Endothelial cell of umbilical vein (primary cell): ENCODE measurements around the gene ZNF24. TPM values are rescaled to one million over a fixed set of nuclear protein-coding genes. Genes with fewer than 3 reads are reported as not detected.

ENCODE experiments used
- BruUV-seq: library from RNA; stranded (reverse); fragments of 400-500 nt; replicated peaks from 2 replicates; lab custom pipeline; 2021; lab: Mats Ljungman, UMichigan
- CTCF ChIA-PET: fragments of 300-600, 350-600 bp; sonication (Branson Sonifier 250); formaldehyde crosslinking; loops from one replicate; lab custom pipeline; 2021; ENCODE audit warnings: antibody characterized with exemption, inconsistent platforms; lab: Charles Lee
- POLR2A ChIA-PET: fragments of 300-600, 350-600 bp; sonication (Branson Sonifier 250); formaldehyde crosslinking; loops from one replicate; lab custom pipeline; 2021; ENCODE audit warnings: antibody characterized with exemption, inconsistent platforms; lab: Charles Lee
- DNase-seq: peaks from one replicate; pipeline ENCODE4 v3.0.0-alpha.2; 2011; ENCODE audit warnings: low read depth, low spot score
- FAIRE-seq: peaks from 2 replicates; lab custom pipeline; 2011; peaks lifted over from hg19 to GRCh38; lab: Jason Lieb, UNC
- H2AFZ ChIP-seq: 2 replicates; pipeline ENCODE4 v1.6.0; 2012; ENCODE audit warnings: low read depth, low read length, control low read depth, inconsistent platforms
- H3K27ac ChIP-seq: 2 replicates; pipeline ENCODE4 v1.5.1; 2011; ENCODE audit warnings: low read depth, mild to moderate bottlenecking, control low read depth, low read length, moderate library complexity; ENCODE audit not compliant: insufficient read depth
- H3K27me3 ChIP-seq, 2 experiments: 2 replicates each; pipeline versions ENCODE4 v1.6.0 to v1.6.1; 2011; ENCODE audit warnings: low read length in 2 of 2, mixed read lengths in 1 of 2; ENCODE audit not compliant: control insufficient read depth in 2 of 2, insufficient read depth in 2 of 2
- H3K36me3 ChIP-seq, 2 experiments: 2 replicates in 1 of 2; 3 replicates in 1 of 2; pipeline ENCODE4 v1.5.1; 2011; ENCODE audit warnings: low read length in 2 of 2, mild to moderate bottlenecking in 1 of 2, moderate library complexity in 1 of 2; ENCODE audit not compliant: control insufficient read depth in 2 of 2, insufficient read depth in 2 of 2; ENCODE audit errors: extremely low read depth in 1 of 2
- H3K4me1 ChIP-seq: 3 replicates; pipeline ENCODE4 v1.5.1; 2011; ENCODE audit warnings: mild to moderate bottlenecking, low read length; ENCODE audit not compliant: control insufficient read depth, insufficient read depth; ENCODE audit errors: extremely low read depth
- H3K4me2 ChIP-seq: 2 replicates; pipeline ENCODE4 v1.6.1; 2011; ENCODE audit warnings: low read length, control low read depth, mixed read lengths; ENCODE audit not compliant: insufficient read depth
- H3K4me3 ChIP-seq, 3 experiments: fragments of 200-600 bp in 1 of 3; sonication (generic), shearing (Covaris generic) in 1 of 3; replicated peaks in 1 of 3; 2 replicates each; pipeline ENCODE4 v1.5.1; 2011 to 2016; ENCODE audit warnings: control low read depth in 3 of 3, low read length in 3 of 3, mild to moderate bottlenecking in 2 of 3, inconsistent platforms in 1 of 3, low read depth in 1 of 3, moderate library complexity in 1 of 3; ENCODE audit not compliant: insufficient read depth in 1 of 3
- H3K79me2 ChIP-seq: 2 replicates; pipeline ENCODE4 v1.6.0; 2012; ENCODE audit warnings: low read length, inconsistent platforms; ENCODE audit not compliant: control insufficient read depth, insufficient read depth
- H3K9ac ChIP-seq: replicated peaks from 2 replicates; pipeline ENCODE3; 2011; ENCODE audit warnings: low read length, control low read depth; ENCODE audit not compliant: insufficient read depth; ENCODE audit errors: extremely low read depth
- H3K9me1 ChIP-seq: replicated peaks from 3 replicates; pipeline ENCODE4 v1.6.0; 2011; ENCODE audit warnings: mild to moderate bottlenecking, low read length; ENCODE audit not compliant: control insufficient read depth, insufficient read depth; ENCODE audit errors: extremely low read depth
- H3K9me3 ChIP-seq: replicated peaks from 2 replicates; pipeline ENCODE4 v1.5.1; 2012; ENCODE audit warnings: low read length, inconsistent platforms; ENCODE audit not compliant: control insufficient read depth, insufficient read depth
- H4K20me1 ChIP-seq: replicated peaks from 2 replicates; pipeline ENCODE3; 2011; ENCODE audit warnings: mild to moderate bottlenecking, low read length; ENCODE audit not compliant: control insufficient read depth, insufficient read depth; ENCODE audit errors: extremely low read depth
- EZH2 ChIP-seq: IDR thresholded peaks from 2 replicates; pipeline ENCODE4 v1.6.1; 2012; ENCODE audit warnings: borderline replicate concordance, low read depth, mild to moderate bottlenecking, moderate library complexity, low read length, inconsistent platforms; ENCODE audit not compliant: severe bottlenecking
- FOS ChIP-seq: IDR thresholded peaks from 2 replicates; pipeline ENCODE4 v1.6.1; 2011; ENCODE audit warnings: mild to moderate bottlenecking, low read length, moderate library complexity, borderline replicate concordance; ENCODE audit not compliant: insufficient read depth
- GATA2 ChIP-seq: IDR thresholded peaks from 2 replicates; pipeline ENCODE4 v1.7.0; 2011; ENCODE audit warnings: low read depth, mild to moderate bottlenecking, moderate library complexity, mixed read lengths, low read length; ENCODE audit not compliant: insufficient read length, insufficient read depth
- JUN ChIP-seq: IDR thresholded peaks from 2 replicates; pipeline ENCODE4 v1.6.1; 2011; ENCODE audit warnings: borderline replicate concordance, low read depth; ENCODE audit not compliant: insufficient read length, insufficient read depth
- POLR2A ChIP-seq: IDR thresholded peaks from 2 replicates; pipeline ENCODE4 v1.6.1; 2012; ENCODE audit warnings: low read depth, mild to moderate bottlenecking, control low read depth, low read length
- POLR2AphosphoS5 ChIP-seq: IDR thresholded peaks from 2 replicates; pipeline ENCODE4 v1.6.1; 2012; ENCODE audit warnings: low read depth, mild to moderate bottlenecking, control low read depth, low read length, moderate library complexity; ENCODE audit not compliant: insufficient read depth
- dilution Hi-C: fragments of 300-500 bp; cut with MboI; formaldehyde crosslinking; loops from one replicate; pipeline ENCODE4 v1.15.0; 2019; ENCODE audit warnings: low sequenced_read_pairs; ENCODE audit not compliant: extremely low pct_ligation_motif_present
- intact Hi-C: fragments of 100-400 bp; cut with micrococcal nuclease; formaldehyde crosslinking; loops from one replicate; pipeline ENCODE4 v1.10.0; 2022
- polyA plus RNA-seq, 4 experiments: library from polyadenylated mRNA; depleted of rRNA in 3 of 4; stranded (reverse) in 3 of 4; unstranded in 1 of 4; fragments of >200 nt; gene quantifications; 2 replicates each; pipeline versions ENCODE4 v1.2.1 to v1.2.3, GENCODE V29; 2011 to 2012; ENCODE audit warnings: missing spikeins in 1 of 4
- total RNA-seq: library from RNA; stranded (reverse); gene quantifications from 2 replicates; pipeline ENCODE4 v1.2.3, GENCODE V29; 2021
- TF ChIP-seq, protein P1 (sequence below), 2 donors: IDR thresholded peaks; 1 replicate in 1 of 2; 2 replicates in 1 of 2; pipeline ENCODE4 v1.5.1; 2011; ENCODE audit warnings: low read length in 2 of 2, mild to moderate bottlenecking in 2 of 2, moderate library complexity in 2 of 2, control low read depth in 1 of 2, inconsistent platforms in 1 of 2, low read depth in 1 of 2; ENCODE audit not compliant: insufficient read depth in 1 of 2; ENCODE audit errors: extremely low read depth in 1 of 2
- TF ChIP-seq, protein P2 (sequence below): IDR thresholded peaks from 2 replicates; pipeline ENCODE4 v1.6.1; 2011; ENCODE audit not compliant: insufficient read depth, insufficient read length

Gene ZNF24
- total and polyA plus RNA-seq, 2 donors (not counting 3 experiments of a cell fraction or from before 2014, with no cell fraction given), result 10.3 to 40.2 TPM

DNA sequence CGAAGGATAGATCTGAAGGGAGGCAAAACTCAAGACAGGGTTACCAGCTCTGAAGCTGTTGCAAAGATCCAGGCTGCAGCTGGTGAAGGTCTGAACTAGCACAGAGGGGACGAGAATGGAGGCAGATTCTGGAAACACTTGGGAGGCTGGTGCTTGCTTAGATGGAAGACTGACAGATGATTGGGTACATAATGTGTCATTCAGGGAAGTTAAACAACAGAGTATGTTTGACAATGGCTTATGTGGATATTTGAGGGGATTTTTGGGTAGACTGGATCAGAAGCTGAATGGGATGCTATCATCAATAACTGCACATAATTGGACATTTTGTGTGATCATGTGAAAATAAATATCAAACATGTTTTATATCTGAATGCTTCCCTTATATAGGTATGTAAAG is 35.2 kb upstream of the ZNF24 start:
- Histone ChIP-seq H3K4me1 (peaks cover 7% of the 10 kb centered on the region), H3K27me3 (peaks cover 5% of the 10 kb centered on the region in 2 experiments), H3K9me3 (no peaks in the 10 kb centered on the region), H3K4me3 (no peak overlapping the region), H4K20me1 (no peaks in the 10 kb centered on the region), H3K79me2 (no peaks in the 10 kb centered on the region), H3K9me1 (no peaks in the 10 kb centered on the region), H3K36me3 (no peaks in the 10 kb centered on the region), H3K4me2 (no peak overlapping the region), H3K27ac (no peak overlapping the region), H2AFZ (no peak overlapping the region), H3K9ac (no peak overlapping the region)
- no TSS peak for BruUV-seq
- no peak for FAIRE-seq
- no peak for DNase-seq
- ChIA-PET POLR2A (no interaction called here), CTCF (interaction anchor here (0.9 to 1.5 kb wide), 3 partner anchors 12 to 905 kb away, joined by 3 read pairs; no protein-coding TSS in a partner anchor)
- TF ChIP-seq POLR2A (no peak), JUN (no peak)
- intact Hi-C loops, result no loop called here
- dilution Hi-C loops, result no loop called here

DNA sequence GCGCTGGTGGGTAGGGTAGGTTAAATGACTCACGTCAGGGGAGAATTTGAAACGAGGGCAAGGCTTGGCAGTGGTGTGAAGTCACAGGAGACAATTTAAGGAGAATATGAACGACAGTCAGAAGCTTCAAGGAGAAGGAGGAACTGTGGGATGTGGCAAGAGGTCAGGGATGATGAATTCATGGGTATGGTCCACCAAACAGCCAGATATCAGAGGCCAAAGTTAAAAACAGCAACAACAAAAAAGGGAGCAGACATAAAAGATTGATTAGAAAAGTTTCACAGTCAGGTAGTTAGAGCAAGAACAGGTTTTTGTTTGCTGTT is 34.3 kb upstream of the ZNF24 start:
- Histone ChIP-seq H4K20me1 (no peaks in the 10 kb centered on the region), H3K27ac (no peak overlapping the region), H3K9me3 (no peaks in the 10 kb centered on the region), H3K27me3 (peaks cover 5% of the 10 kb centered on the region in 2 experiments), H3K4me3 (no peak overlapping the region), H3K9me1 (no peaks in the 10 kb centered on the region), H2AFZ (no peak overlapping the region), H3K79me2 (no peaks in the 10 kb centered on the region), H3K4me2 (no peak overlapping the region), H3K9ac (no peak overlapping the region), H3K4me1 (peaks cover 7% of the 10 kb centered on the region), H3K36me3 (no peaks in the 10 kb centered on the region)
- intact Hi-C loops, result no loop called here
- no TSS peak for BruUV-seq
- ChIA-PET POLR2A (no interaction called here), CTCF (no interaction called here)
- dilution Hi-C loops, result no loop called here
- FAIRE-seq, result no peak
- DNase-seq, result no peak
- TF ChIP-seq EZH2, result no peak
- TF ChIP-seq GATA2, result no peak
- TF ChIP-seq JUN, result no peak
- TF ChIP-seq, protein P1, sequence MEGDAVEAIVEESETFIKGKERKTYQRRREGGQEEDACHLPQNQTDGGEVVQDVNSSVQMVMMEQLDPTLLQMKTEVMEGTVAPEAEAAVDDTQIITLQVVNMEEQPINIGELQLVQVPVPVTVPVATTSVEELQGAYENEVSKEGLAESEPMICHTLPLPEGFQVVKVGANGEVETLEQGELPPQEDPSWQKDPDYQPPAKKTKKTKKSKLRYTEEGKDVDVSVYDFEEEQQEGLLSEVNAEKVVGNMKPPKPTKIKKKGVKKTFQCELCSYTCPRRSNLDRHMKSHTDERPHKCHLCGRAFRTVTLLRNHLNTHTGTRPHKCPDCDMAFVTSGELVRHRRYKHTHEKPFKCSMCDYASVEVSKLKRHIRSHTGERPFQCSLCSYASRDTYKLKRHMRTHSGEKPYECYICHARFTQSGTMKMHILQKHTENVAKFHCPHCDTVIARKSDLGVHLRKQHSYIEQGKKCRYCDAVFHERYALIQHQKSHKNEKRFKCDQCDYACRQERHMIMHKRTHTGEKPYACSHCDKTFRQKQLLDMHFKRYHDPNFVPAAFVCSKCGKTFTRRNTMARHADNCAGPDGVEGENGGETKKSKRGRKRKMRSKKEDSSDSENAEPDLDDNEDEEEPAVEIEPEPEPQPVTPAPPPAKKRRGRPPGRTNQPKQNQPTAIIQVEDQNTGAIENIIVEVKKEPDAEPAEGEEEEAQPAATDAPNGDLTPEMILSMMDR (IDR thresholded peaks at IDR 0.05; ENCODE audit: extremely low read depth in 1 of 2, insufficient read depth in 1 of 2, low read depth in 1 of 2, low read length in 2 of 2), result no peak
- TF ChIP-seq, protein P2, sequence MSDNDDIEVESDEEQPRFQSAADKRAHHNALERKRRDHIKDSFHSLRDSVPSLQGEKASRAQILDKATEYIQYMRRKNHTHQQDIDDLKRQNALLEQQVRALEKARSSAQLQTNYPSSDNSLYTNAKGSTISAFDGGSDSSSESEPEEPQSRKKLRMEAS, result no peak
- no peak for TF ChIP-seq POLR2AphosphoS5
- TF ChIP-seq FOS, result no peak
- no peak for TF ChIP-seq POLR2A
